NCI-H128 (cell line): ENCODE measurements around the gene CFAP65.

ENCODE experiments used
- DNase-seq: peaks from one replicate; lab custom pipeline; 2025; ENCODE audit not compliant: unreplicated experiment; lab: John Stamatoyannopoulos, UW

The CFAP65 gene

GRCh38 chr2:219062081-219062480 lies 20.8 kb upstream of the CFAP65 start:
- DNase-seq: no peak

- DNase-seq: no peak
These were observed 19.8 kb upstream of the CFAP65 start, which contains the start of gene IHH for GRCh38 chr2:219060821-219061791. IHH (minus strand) TSS chr2:219060921; CDS start chr2:219060467, 454 bp downstream.

- no peak for DNase-seq
These were observed 18.7 kb upstream of the CFAP65 start for GRCh38 chr2:219059725-219060682.

- DNase-seq: no peak
These were observed 18.0 kb upstream of the CFAP65 start for GRCh38 chr2:219059375-219059724.

- no peak for DNase-seq
These were observed 17.4 kb upstream of the CFAP65 start for GRCh38 chr2:219058541-219059374.

- DNase-seq: no peak
These were observed 16.6 kb upstream of the CFAP65 start for GRCh38 chr2:219057709-219058540.

- DNase-seq: no peak
These were observed 15.8 kb upstream of the CFAP65 start for GRCh38 chr2:219056896-219057708.

GRCh38 chr2:219056176-219056895 lies 15.0 kb upstream of the CFAP65 start:
- no peak for DNase-seq

GRCh38 chr2:219054956-219055903 lies 13.9 kb upstream of the CFAP65 start:
- DNase-seq: no peak

GRCh38 chr2:219049282-219049681 lies 8.0 kb upstream of the CFAP65 start:
- no peak for DNase-seq

GRCh38 chr2:219045937-219046550 lies 4.7 kb upstream of the CFAP65 start:
- no peak for DNase-seq

GRCh38 chr2:219042750-219043149 lies 1.4 kb upstream of the CFAP65 start:
- no peak for DNase-seq

GRCh38 chr2:219042157-219042556 lies 841 bp upstream of the CFAP65 start:
- no peak for DNase-seq

- no peak for DNase-seq
These were observed 2.7 kb downstream of the CFAP65 start for GRCh38 chr2:219038600-219038999.

- no peak for DNase-seq
These were observed 3.4 kb downstream of the CFAP65 start for GRCh38 chr2:219037783-219038499.

GRCh38 chr2:219035942-219036341 lies 5.4 kb downstream of the CFAP65 start:
- no peak for DNase-seq
